Common myeloid progenitor, CD34-positive (primary cell): Measurements from ENCODE around the gene ANKRD52.

Experiments
- CTCF ChIA-PET: fragments of 350-600 bp; sonication (Branson Sonifier 250); formaldehyde crosslinking; loops from one replicate; lab custom pipeline; 2021; ENCODE audit warnings: antibody characterized with exemption; lab: Charles Lee
- POLR2A ChIA-PET: fragments of 350-600 bp; sonication (Branson Sonifier 250); formaldehyde crosslinking; loops from one replicate; lab custom pipeline; 2021; ENCODE audit warnings: antibody characterized with exemption; lab: Charles Lee
- DNase-seq, 3 donors: peaks; one replicate each; pipeline versions ENCODE4 v3.0.0 to v3.0.0-alpha.2; 2013
- H3K27ac ChIP-seq, 2 experiments: 1 replicate in 1 of 2; 2 replicates in 1 of 2; pipeline ENCODE4 v1.7.0; 2013; ENCODE audit warnings: inconsistent platforms in 2 of 2, low read length in 2 of 2, mild to moderate bottlenecking in 2 of 2, low read depth in 1 of 2, moderate library complexity in 1 of 2; ENCODE audit not compliant: severe bottlenecking in 2 of 2, insufficient read depth in 1 of 2, poor library complexity in 1 of 2
- H3K27me3 ChIP-seq, 5 experiments: replicated peaks in 2 of 5; 1 replicate in 3 of 5; 2 replicates in 2 of 5; pipeline versions ENCODE4 v1.6.1 to v1.7.0; 2013; ENCODE audit warnings: low read length in 4 of 5, mild to moderate bottlenecking in 2 of 5, moderate library complexity in 2 of 5, inconsistent platforms in 1 of 5; ENCODE audit not compliant: insufficient read depth in 5 of 5, control insufficient read depth in 4 of 5
- H3K36me3 ChIP-seq, 4 experiments: 1 replicate in 2 of 4; 2 replicates in 2 of 4; pipeline versions ENCODE4 v1.6.1 to v1.7.0; 2013; ENCODE audit warnings: low read length in 3 of 4, control low read depth in 1 of 4, mild to moderate bottlenecking in 1 of 4; ENCODE audit not compliant: control insufficient read depth in 4 of 4, insufficient read depth in 4 of 4
- H3K4me1 ChIP-seq, 4 experiments: 1 replicate in 3 of 4; 2 replicates in 1 of 4; pipeline versions ENCODE4 v1.6.1 to v1.7.1; 2013; ENCODE audit warnings: low read length in 3 of 4, mild to moderate bottlenecking in 3 of 4, control low read depth in 1 of 4, inconsistent platforms in 1 of 4, moderate library complexity in 1 of 4; ENCODE audit not compliant: control insufficient read depth in 4 of 4, insufficient read depth in 4 of 4; ENCODE audit errors: control extremely low read depth in 1 of 4
- H3K4me3 ChIP-seq, 7 experiments: 1 replicate in 4 of 7; 2 replicates in 3 of 7; pipeline versions ENCODE4 v1.5.1 to v1.7.0; 2013; ENCODE audit warnings: mild to moderate bottlenecking in 7 of 7, low read length in 6 of 7, moderate library complexity in 6 of 7, inconsistent platforms in 2 of 7, low read depth in 2 of 7, control low read depth in 1 of 7; ENCODE audit not compliant: insufficient read depth in 4 of 7, control insufficient read depth in 1 of 7; ENCODE audit errors: extremely low read depth in 1 of 7
- H3K9me3 ChIP-seq, 5 experiments: 1 replicate in 4 of 5; 2 replicates in 1 of 5; pipeline versions ENCODE4 v1.6.1 to v1.7.1; 2013; ENCODE audit warnings: low read length in 4 of 5, mild to moderate bottlenecking in 2 of 5, inconsistent platforms in 1 of 5, low read depth in 1 of 5, moderate library complexity in 1 of 5; ENCODE audit not compliant: control insufficient read depth in 4 of 5, insufficient read depth in 2 of 5; ENCODE audit errors: control extremely low read depth in 1 of 5
- WGBS: methylation state at CpG from one replicate; pipeline ENCODE4 v1.1.5; 2013; ENCODE audit not compliant: insufficient coverage; 5-methylcytosine and 5-hydroxymethylcytosine counted together

The ANKRD52 gene

DNA sequence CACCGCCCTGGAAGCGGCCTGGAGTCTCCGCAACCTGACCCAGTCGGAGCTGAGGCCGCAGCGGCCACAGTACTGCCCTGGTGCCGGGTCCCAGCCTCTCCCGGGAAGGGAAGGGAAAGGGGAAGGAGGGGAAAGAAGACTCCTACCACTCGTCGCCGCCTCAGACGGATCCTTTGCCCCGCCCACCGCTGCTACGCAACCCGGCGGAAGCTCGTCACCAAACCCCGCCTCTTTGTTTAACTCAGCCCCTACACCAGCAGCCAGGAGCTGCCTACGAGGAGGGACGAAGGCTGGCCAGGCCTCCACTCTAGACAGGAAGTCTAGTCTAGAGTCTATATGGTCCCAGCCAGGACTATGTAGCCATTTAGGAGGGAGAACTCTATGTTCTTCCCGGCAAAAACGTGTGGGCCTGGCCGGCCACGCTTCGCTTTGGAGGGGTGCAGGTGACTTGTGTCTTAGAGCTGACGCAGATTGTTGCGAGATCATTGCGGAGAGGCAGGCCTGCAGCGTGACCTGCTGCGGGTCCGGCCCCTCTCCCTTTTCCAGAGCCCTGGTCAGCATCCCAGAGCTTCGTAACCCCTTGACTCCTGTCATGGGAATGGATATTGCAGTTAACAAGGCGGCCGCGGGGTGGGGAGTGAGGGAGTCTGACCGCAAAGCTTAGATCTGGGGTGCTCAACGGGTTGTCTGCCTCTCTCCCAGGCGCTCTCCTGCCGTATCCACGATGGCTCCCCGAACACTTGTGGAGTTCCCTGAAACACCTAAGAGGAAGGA lies 36.2 kb downstream of the ANKRD52 start, which contains the start of gene RNF41:
Gene RNF41, minus strand, starts transcription at position 166 of the 774 bp plus-strand sequence. CDS start 7,875 bp downstream, outside the sequence.
- 0% methylated on average over 20 of the region's 42 CpGs for WGBS
- Histone ChIP-seq H3K27ac (peak within 1 kb of the TSS; percentile 98 to 99), H3K36me3 (peaks cover 0 to 4% (median 2%) of the 10 kb centered on the region in 4 experiments), H3K27me3 (no peaks in the 10 kb centered on the region), H3K9me3 (no peaks in the 10 kb centered on the region), H3K4me3 (peak within 1 kb of the TSS; percentile 73 to 99 (median 94)), H3K4me1 (peaks cover 9 to 49% (median 42%) of the 10 kb centered on the region in 4 experiments)
- ChIA-PET CTCF (interaction anchor here (0.7 to 4.3 kb wide), 20 partner anchors 8 to 242 kb away, joined by 3 to 103 read pairs (median 4); partner anchors contain the start of genes ANKRD52, ESYT1, SMARCC2 and ZC3H10), POLR2A (interaction anchor here (0.5 to 2.9 kb wide), 17 partner anchors 14 to 411 kb away, joined by 3 to 21 read pairs (median 4); partner anchors contain the start of genes ANKRD52, ESYT1, MYL6B and PA2G4)
- peak; percentile 91 to 95 (median 94) for DNase-seq

DNA sequence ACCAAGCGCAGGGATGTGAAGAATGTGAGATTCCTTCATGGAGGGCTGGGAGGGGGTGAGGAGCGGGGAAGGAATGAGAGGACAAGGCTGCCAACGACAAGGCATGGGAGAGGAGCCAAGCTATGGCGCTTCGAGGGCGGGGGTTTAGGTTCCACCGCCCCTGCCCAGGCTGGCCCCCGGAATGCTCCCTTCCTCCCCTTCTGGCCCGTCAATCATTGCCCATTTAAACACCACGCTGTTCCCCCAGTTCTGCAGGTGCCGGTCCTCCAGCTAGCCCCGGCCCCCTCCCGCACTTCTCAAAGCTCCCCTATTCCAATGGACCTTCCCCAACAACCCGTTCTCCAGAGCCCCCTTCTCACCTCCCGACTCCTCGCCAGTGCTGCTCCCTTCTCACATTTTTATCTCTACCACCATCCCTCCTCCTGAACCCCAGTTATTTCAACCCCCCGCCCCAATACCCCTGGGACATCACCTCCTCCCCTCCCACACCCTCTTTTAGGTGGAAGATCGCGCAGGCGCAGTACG lies 36.9 kb downstream of the ANKRD52 start:
- WGBS, result 1% methylated on average over 13 of the region's 21 CpGs
- CTCF ChIA-PET, result interaction anchor here (0.7 to 4.3 kb wide), 13 partner anchors 12 to 175 kb away, joined by 3 to 103 read pairs (median 5); partner anchors contain the start of genes ANKRD52, ESYT1, SMARCC2 and ZC3H10
- H3K4me3 ChIP-seq, result peak overlapping the region; percentile 73 to 99 (median 94)
- peak in 2 of 3 donors; percentile 20 to 33 for DNase-seq
- no peaks in the 10 kb centered on the region for H3K27me3 ChIP-seq
- peak overlapping the region; percentile 98 to 99 for H3K27ac ChIP-seq
- peaks cover 9 to 49% (median 42%) of the 10 kb centered on the region in 4 experiments for H3K4me1 ChIP-seq
- H3K9me3 ChIP-seq, result no peaks in the 10 kb centered on the region
- POLR2A ChIA-PET, result interaction anchor here (0.9 to 2.9 kb wide), 9 partner anchors 13 to 116 kb away, joined by 3 to 21 read pairs (median 5); partner anchors contain the start of genes ANKRD52, ESYT1, MYL6B and PA2G4
- peaks cover 2 to 6% (median 4%) of the 10 kb centered on the region in 4 experiments for H3K36me3 ChIP-seq

DNA sequence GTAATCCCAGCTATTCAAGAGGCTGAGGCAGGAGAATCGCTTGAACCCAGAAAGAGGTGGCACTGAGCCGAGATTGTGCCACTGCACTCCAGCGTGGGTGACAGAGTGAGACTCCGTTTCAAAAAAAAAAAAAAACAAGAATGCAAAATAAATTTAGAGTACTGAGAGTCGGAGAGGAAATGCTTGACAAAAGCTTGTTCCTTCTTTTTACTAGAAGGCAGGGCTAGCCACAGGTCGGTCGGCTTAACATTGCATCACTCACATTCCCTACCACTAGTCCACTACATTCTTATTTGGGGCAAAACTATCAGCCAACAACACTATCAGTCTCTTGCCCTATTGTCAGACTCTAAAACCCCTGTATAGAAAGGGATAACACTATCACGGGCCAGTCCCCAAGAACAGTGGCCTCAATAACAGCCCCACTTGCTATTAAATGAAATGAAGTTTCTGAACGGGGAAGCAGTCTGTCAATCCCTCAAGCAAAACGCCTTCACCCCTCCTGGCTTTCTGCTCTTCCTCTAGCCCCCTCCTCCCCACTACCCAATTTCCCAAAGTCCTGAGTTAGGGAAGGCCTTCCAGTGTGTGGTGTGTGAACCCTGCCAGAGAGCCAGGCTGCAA lies 37.5 kb downstream of the ANKRD52 start:
- Histone ChIP-seq H3K9me3 (no peaks in the 10 kb centered on the region), H3K4me1 (peaks cover 9 to 49% (median 42%) of the 10 kb centered on the region in 4 experiments), H3K27me3 (no peaks in the 10 kb centered on the region), H3K36me3 (peaks cover 0 to 8% (median 5%) of the 10 kb centered on the region in 4 experiments), H3K4me3 (peak overlapping the region; percentile 73 to 99 (median 94)), H3K27ac (peak overlapping the region; percentile 98 to 99)
- CTCF ChIA-PET, result interaction anchor here (3.0 to 4.3 kb wide), 4 partner anchors 14 to 102 kb away, joined by 24 to 103 read pairs (median 44); partner anchors contain the start of genes ANKRD52, SMARCC2 and ZC3H10
- DNase-seq, result peak; percentile 56 to 77 (median 71)
- WGBS, result 0% methylated on average over 8 of the region's 10 CpGs
- POLR2A ChIA-PET, result interaction anchor here (1.3 to 2.9 kb wide), 4 partner anchors 13 to 116 kb away, joined by 4 to 21 read pairs (median 8); partner anchors contain the start of genes ESYT1 and PA2G4

DNA sequence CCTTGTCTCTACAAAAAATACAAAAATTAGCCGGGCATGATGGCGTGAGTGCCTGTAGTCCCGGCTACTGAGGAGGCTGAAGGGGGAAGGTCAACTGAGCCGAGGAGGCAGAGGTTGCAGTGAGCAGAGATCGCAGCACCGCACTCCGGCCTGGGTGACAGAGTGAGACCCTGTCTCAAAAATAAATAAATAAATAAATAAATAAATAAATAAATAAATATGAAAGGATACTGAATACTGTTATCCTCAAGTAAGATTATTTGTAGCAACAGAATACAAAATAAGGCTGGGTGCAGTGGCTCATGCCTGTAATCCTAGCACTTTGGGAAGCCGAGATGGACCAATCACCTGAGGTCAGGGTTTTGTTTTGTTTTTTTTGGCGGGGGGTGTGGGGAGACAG lies 38.3 kb downstream of the ANKRD52 start:
- POLR2A ChIA-PET, result no interaction called here
- Histone ChIP-seq H3K27ac (no peak overlapping the region), H3K9me3 (no peaks in the 10 kb centered on the region), H3K27me3 (no peaks in the 10 kb centered on the region), H3K4me1 (peaks cover 9 to 44% (median 39%) of the 10 kb centered on the region in 4 experiments), H3K4me3 (peak overlapping the region in 2 of 7 experiments; percentile 77 to 84), H3K36me3 (peaks cover 2 to 13% (median 8%) of the 10 kb centered on the region in 4 experiments)
- DNase-seq, result no peak
- 100% methylated on average over 3 of the region's 9 CpGs for WGBS
- CTCF ChIA-PET, result interaction anchor here (4.1 to 4.3 kb wide), 2 partner anchors 14 to 37 kb away, joined by 24 to 103 read pairs; partner anchors contain the start of gene ANKRD52

DNA sequence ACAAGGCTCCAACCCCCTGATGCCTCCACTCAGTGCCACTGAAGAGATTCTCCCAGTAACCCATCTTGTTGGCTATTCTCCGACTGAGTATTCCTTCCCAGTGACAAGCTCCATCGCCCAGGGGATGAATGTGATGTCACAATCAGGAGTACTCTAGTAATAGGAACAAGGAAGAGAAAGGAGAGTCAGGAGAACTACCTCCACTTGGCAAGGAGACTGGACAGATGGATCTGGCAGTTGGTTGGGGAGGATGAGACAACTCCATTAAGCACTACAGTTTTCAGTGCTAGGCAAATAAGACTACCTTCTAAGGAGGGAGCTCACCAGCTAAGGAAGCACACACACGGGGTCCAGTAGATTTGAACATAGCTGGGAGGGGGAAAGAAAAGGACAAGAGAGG lies 41.7 kb downstream of the ANKRD52 start:
- WGBS, result no CpG with 5 or more reads among the region's 3 CpGs
- ChIA-PET POLR2A (interaction anchor here (1.1 kb wide), 1 partner anchor 16 kb away, joined by 3 read pairs; no protein-coding TSS in a partner anchor), CTCF (interaction anchor here (0.8 to 2.1 kb wide), 6 partner anchors 9 to 35 kb away, joined by 3 to 14 read pairs (median 3); partner anchors contain the start of gene SMARCC2)

DNA sequence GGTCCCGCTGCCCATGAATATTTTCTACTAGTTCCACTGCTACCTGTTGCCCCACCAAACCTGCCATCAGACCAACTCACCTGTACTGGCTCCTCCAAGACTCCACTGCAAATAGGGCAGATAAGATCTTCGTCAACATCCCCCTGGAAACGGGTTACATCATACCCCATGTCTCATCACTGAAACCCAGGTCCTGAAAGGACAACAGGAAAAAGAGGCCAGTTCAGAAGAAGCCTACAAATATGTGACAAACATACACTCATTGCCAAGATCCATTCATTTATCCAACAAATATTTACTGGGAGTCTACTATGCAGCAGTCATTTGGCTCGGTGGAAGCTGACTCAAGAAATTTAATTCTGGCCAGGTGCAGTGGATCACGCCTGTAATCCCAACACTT lies 44.3 kb downstream of the ANKRD52 start:
- H3K9me3 ChIP-seq, result no peaks in the 10 kb centered on the region
- H3K4me3 ChIP-seq, result no peak overlapping the region
- H3K4me1 ChIP-seq, result no peaks in the 10 kb centered on the region
- peaks cover 21 to 64% (median 40%) of the 10 kb centered on the region in 4 experiments for H3K36me3 ChIP-seq
- H3K27ac ChIP-seq, result no peak overlapping the region
- ChIA-PET POLR2A (no interaction called here), CTCF (interaction anchor here (1.0 to 1.5 kb wide), 2 partner anchors 7 to 8 kb away, joined by 3 to 4 read pairs; partner anchors contain the start of gene RNF41)
- no peak for DNase-seq
- no peaks in the 10 kb centered on the region for H3K27me3 ChIP-seq
- 100% methylated on average over 2 of the region's 5 CpGs for WGBS

More for the DNA sequence above, 41.7 kb downstream of the ANKRD52 start:
- DNase-seq, result no peak
- Histone ChIP-seq H3K36me3 (peaks cover 15 to 44% (median 27%) of the 10 kb centered on the region in 4 experiments), H3K4me3 (no peak overlapping the region), H3K9me3 (no peaks in the 10 kb centered on the region), H3K27me3 (no peaks in the 10 kb centered on the region), H3K27ac (no peak overlapping the region), H3K4me1 (peaks cover 0 to 19% (median 14%) of the 10 kb centered on the region in 4 experiments)
